Measurements from ENCODE around the gene BRIX1. TPM values are rescaled to one million over a fixed set of nuclear protein-coding genes. Genes with fewer than 3 reads are reported as not detected.

The BRIX1 gene
- total RNA-seq, 1 experiment from 2014 or later = 77.0 TPM

GRCh38 chr5:34932947-34933346 lies 17.4 kb downstream of the BRIX1 start:
- Histone ChIP-seq H2AFZ (ENCODE audit: low read length) (no peak overlapping the region), H4K20me1 (ENCODE audit: control insufficient read depth, insufficient read depth, insufficient read length) (no peaks in the 10 kb centered on the region), H3K14ac (ENCODE audit: insufficient read depth, low read length) (no peak overlapping the region), H3K9me3 (ENCODE audit: control insufficient read depth, low read depth, low read length) (no peaks in the 10 kb centered on the region), H3K4me1 (ENCODE audit: insufficient read depth, low read length) (no peaks in the 10 kb centered on the region; the same call in 1 of the 2 replicates), H3K9ac (ENCODE audit: extremely low read depth, insufficient read length, low read length) (no peak overlapping the region), H3K23ac (ENCODE audit: insufficient read length, low read depth, low read length) (no peak overlapping the region), H2BK15ac (ENCODE audit: low read depth, low read length) (no peak overlapping the region), H3K18ac (ENCODE audit: insufficient read length, low read depth, low read length) (no peak overlapping the region), H3K56ac (ENCODE audit: insufficient read length, low read depth, low read length) (no peak overlapping the region), H2BK20ac (ENCODE audit: low read depth, low read length, poor library complexity, severe bottlenecking) (no peak overlapping the region), H3K4me2 (ENCODE audit: insufficient read depth, insufficient read length, low read length) (no peak overlapping the region), H2AK5ac (ENCODE audit: insufficient read length, low read length) (no peak overlapping the region), H4K5ac (ENCODE audit: insufficient read length, low read depth, low read length) (no peak overlapping the region), H2BK12ac (ENCODE audit: insufficient read length, low read depth, low read length) (no peak overlapping the region), H3K79me2 (ENCODE audit: insufficient read depth, low read length) (peaks cover 10% of the 10 kb centered on the region; the same call in 1 of the 2 replicates), H3K23me2 (ENCODE audit: insufficient read length, low read depth, low read length, poor library complexity, severe bottlenecking) (peaks cover 6% of the 10 kb centered on the region), H3K79me1 (ENCODE audit: insufficient read depth, low read depth, low read length, poor library complexity, severe bottlenecking) (peaks cover 10% of the 10 kb centered on the region), H4K91ac (ENCODE audit: insufficient read length, low read depth, low read length) (no peak overlapping the region), H3K27ac (ENCODE audit: insufficient read length, low read depth, low read length) (no peak overlapping the region), H3T11ph (ENCODE audit: low read length) (no peak overlapping the region), H3K4ac (ENCODE audit: low read depth, low read length) (no peak overlapping the region), H4K8ac (replicated peaks; ENCODE audit: insufficient read length, low read depth, low read length) (no peak overlapping the region), H2BK5ac (ENCODE audit: insufficient read length, low read length) (no peak overlapping the region), H3K27me3 (ENCODE audit: insufficient read depth, low read length) (no peaks in the 10 kb centered on the region), H2BK120ac (ENCODE audit: low read depth, low read length, poor library complexity, severe bottlenecking) (no peak overlapping the region)
- Mint-ChIP-seq H3K27me3 (ENCODE audit: low read depth) (no peaks in the 10 kb centered on the region), H3K36me3 (ENCODE audit: insufficient read depth in 1 of 3, low read depth in 3 of 3) (peaks cover 13 to 44% (median 36%) of the 10 kb centered on the region in 3 experiments), H3K4me3 (no peak overlapping the region), H3K9me3 (no peaks in the 10 kb centered on the region; a peak in 1 of 5 replicates), H3K4me1 (peaks cover 17 to 20% of the 10 kb centered on the region in 2 experiments), H3K27ac (no peak overlapping the region)
- no peak for TF ChIP-seq CTCF (conservative IDR thresholded peaks at IDR 0.05)
- WGBS (ENCODE audit: extremely low coverage, insufficient read length, low lambda C conversion rate) = no CpG with 5 or more reads among the region's 2 CpGs
- DNase-seq = no peak
